ENCODE measurements around the gene PNPLA1.
"Not testable (repeated sequence)": the region's sequence is repeated elsewhere in the genome, so short reads cannot be mapped to it uniquely, and the experiment has no call there.

PNPLA1 gene

DNA sequence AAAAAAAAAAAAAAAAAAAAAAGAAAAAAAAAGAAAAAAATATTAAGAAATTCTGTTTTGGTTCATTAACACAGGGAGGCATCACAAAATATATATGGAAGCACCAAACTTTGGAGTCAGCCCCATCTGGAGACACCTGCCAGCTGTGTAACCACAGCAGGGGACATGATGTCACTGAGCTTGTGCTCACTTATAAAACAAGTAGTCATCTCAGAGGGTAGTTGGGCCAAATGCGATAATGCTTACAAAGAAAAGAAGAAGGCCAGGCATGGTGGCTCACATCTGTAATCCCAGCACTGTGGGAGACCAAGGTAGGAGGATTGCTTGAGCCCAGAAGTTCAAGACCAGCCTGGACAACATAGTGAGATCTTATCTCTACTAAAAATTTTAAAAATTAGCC lies 68.0 kb downstream of the PNPLA1 start:
- no peak for FAIRE-seq

DNA sequence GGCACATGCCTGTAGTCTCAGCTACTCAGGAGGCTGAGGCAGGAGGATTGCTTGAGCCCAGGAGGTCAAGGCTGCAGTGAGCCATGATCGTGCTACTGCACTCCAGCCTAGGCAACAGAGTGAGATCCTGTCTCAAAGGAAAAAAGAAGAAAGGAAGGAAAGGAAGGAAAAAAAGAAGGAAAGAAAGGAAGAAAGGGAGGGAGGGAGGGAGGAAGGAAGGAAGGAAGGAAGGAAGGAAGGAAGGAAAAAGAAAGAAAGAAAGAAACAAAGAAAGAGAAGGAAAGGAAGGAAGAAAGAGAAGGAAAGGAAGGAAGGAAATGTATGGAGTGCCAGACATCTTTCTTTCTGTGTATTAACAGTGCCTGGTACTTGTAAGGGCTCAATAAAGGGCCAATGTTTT lies 68.4 kb downstream of the PNPLA1 start:
- not testable (repeated sequence) for FAIRE-seq

DNA sequence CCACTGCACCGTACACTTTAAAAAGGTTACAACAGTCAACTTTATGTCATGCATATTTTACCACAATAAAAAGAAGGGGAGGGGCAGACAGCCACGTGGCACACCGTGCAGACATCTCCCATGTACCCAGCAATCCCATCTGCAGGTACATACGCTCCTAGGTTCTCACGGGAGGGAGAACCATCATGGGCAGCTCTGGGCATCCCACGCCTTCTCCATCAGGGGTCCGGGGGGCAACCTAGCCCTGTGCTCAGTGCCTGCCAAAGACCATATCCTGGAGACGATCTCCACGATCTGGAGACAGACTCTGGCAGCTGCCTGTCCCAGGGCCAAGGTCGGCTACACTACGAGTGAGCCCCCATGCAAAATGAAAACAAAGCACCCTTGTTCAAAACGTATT lies 69.3 kb downstream of the PNPLA1 start:
- no peak for FAIRE-seq

- FAIRE-seq: no peak
Observed at GRCh38 chr6:36340306-36340617, 70.4 kb downstream of the PNPLA1 start.

GRCh38 chr6:36340618-36341454 lies 71.0 kb downstream of the PNPLA1 start:
- no peak for FAIRE-seq

DNA sequence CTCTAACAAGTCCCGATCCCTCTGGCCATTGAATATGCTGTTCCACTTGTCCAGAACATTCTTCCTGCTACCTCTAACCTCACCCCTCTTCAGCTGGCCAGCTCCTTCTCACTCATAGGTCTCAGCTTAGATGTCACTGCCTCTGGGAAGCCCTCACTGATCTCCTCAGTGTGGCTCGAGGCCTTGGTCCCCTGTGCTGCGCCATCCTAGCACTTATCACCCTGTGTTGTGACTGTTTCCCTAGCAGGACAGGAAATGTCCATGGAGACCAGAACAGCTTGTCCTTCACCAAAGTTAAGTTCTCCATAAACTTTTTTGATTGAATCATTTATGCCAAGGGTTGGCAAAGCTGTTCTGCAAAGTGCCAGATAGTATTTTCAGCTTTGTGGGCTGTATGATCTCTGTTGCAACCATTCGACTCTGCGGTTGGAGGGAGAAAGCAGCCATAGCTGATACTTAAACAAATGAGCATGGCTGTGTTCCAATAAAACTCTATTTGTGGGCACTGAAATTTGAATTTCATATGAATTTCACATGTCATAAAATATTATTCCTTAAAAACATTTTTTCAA lies 73.3 kb downstream of the PNPLA1 start:
- no peak for FAIRE-seq

DNA sequence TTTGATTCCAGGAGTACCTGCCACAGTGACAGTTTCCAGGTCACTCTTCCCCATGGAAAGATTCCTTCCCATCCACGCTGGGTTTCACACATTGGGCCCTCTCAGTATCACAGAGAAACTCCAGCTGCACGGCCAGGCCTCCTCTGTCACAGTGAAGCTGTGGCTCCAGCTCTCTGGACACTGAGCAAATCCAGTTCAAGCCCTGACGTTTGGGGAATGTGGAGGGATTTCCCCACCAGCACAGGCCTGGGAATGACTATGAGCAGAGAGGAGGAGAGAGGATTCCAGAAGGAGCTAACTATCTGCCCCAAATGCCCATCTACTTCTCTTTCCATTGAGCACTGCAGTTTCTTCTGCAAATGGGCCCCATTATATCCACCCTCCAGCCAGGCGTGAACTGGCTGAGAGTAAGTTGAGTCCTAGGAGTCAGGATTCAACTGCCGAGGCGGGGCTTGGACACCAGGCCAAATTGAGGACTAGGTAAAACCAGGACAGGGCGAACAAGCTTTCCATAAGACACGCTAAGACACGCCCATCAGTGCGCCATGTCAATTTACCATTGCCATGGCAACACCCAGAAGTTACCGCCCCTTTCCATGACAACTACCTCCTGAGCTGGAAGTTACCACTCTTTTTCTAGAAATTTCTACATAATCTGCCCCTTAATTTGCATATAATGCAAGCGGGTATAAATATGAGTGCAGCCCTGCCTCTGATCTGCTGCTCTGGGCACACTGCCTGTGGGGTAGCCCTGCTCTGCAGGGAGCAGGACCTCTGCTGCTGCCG lies 76.0 kb downstream of the PNPLA1 start:
- FAIRE-seq: no peak

- FAIRE-seq: no peak
Observed at GRCh38 chr6:36346486-36347273, 76.8 kb downstream of the PNPLA1 start.

GRCh38 chr6:36347621-36348020 lies 77.8 kb downstream of the PNPLA1 start:
- no peak for FAIRE-seq

- no peak for FAIRE-seq
Observed at GRCh38 chr6:36349240-36349639, 79.4 kb downstream of the PNPLA1 start.

GRCh38 chr6:36350082-36350481 lies 80.2 kb downstream of the PNPLA1 start:
- FAIRE-seq: no peak

GRCh38 chr6:36350681-36351571 lies 81.1 kb downstream of the PNPLA1 start:
- FAIRE-seq: no peak

DNA sequence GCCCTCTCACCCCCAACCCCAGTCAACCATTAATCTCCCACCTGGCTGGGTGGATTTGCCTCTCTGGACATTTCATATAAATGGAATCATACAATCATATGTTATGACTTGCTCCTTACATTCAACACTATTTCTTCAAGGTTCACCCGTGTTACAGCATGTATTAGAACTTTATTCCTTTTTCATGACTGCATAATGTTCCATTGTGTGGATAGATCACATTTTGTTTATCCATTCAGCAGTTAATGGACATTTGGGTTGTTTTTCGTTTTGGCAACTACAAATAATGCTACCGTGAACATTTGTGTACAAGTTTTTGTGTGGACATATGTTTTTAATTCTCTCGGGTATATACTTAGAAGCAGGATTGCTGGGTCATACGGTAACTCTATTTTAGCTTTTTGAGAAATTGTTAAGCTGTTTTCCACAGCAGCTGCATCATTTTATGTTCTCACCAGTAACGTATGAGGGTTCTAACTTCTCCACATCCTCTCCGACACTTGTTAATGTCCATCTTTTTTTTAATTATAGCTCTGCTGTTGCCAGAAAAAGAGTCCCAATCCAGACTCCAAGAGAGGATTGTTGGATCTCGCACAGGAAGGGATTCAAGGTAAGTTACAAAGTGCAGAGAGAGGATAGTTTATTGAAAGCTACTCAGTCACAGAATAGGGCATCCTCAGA lies 82.8 kb downstream of the PNPLA1 start:
- no peak for FAIRE-seq

DNA sequence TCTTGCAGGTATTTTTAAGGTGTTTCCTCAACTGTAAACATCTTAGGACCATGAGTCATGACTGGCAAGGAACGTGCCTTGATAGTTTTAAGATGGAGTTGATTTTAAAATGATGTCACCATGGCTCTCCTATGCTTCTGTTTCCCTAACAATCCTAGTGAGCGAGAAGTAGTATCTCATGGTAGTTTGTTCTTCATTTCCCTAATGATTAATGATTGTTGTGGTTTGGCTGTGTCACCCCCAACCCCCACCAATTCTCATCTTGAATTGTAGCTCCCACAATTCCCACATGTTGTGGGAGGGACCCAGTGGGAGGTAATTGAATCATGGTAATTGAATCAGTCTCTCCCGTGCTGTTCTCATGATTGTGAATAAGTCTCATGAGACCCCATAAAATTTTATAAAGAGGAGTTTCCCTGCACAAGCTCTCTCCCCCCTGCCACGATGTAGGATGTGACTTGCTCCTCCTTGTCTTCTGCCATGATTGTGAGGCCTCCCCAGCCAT lies 83.6 kb downstream of the PNPLA1 start:
- FAIRE-seq: no peak

DNA sequence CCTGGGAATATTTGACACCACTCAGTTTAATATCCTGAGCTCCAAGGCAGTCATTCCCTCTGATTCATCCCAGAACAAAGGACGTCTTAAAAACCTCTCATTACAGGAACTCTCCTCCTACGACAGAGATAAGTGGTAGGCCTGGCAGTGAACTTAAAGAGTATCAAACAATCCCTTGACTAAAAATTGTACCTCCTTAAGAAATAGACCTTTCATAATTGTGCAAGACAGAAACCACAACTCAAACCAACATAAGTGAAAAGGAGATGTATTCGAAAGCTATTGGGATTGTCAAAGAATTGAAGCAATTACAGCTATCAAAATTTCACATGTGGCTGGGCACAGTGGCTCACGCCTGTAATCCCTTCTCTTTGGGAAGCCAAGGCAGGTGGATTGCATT lies 86.0 kb downstream of the PNPLA1 start:
- no peak for FAIRE-seq

- no peak for FAIRE-seq
Observed at GRCh38 chr6:36357872-36358225, 88.0 kb downstream of the PNPLA1 start.

Data from islet of Langerhans (tissue), 1 donor.